NCI-H2227 (cell line): ENCODE data around the gene IPO9.
A peak's percentile ranks its signal among the peaks of the same experiment; 100 is the strongest.
"Not testable (repeated sequence)": the region's sequence is repeated elsewhere in the genome, so short reads cannot be mapped to it uniquely, and the experiment has no call there.

ENCODE experiments used
- DNase-seq: peaks from one replicate; lab custom pipeline; 2025; ENCODE audit not compliant: unreplicated experiment; lab: John Stamatoyannopoulos, UW

The IPO9 gene

DNA sequence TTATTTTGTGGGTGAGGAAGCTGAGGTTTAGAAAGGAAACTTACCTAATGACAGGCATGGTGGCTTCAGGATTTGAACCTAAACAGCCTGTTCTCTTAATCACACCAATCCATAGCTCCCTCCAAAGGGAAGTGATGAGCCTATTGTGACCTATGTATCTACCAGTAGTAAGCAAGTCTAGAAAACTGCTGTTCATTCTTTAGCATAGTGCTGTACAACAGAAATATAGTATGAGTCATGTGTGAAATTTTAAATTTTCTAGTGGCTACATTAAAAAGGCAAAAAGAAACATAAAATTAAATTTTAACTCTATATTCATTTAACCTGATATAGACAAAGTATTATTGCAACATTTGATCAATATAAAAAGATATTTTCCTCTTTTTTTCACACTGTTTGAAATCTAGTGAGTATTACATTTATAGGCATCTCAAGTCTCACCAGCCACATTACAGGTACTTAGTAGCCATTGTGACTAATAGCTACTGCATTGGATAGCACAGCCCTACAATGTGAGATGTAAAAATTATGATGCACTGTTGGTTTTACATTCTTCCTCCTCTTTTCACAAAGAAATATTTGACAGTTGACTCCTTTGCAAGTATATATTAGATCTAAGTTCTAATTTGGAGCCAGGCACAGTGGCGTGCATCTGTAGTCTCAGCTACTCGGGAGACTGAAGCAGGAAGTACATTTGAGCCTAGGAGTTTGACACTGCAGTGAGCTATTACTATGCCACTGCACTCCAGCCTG, 16.6 kb downstream of the IPO9 start:
- no peak for DNase-seq

DNA sequence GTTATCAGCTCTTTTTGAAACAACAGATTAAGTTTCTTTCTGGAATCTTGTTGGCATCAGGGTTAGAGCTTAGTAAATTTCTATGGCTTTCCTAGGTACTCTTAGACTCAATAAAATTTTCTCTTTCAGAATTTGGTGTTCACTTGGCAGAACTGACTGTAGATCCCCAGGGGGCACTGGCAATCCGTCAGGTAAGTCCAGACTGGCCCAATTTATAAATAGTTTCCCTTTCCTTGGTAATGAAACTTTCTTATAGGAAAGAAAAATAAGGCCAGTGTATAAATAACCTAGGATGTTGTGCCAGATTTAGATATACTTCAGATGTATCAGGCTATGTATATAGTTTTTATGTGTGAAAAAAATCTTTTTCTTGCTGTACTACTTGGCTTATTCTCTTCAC, 18.2 kb downstream of the IPO9 start:
- DNase-seq = no peak

DNA sequence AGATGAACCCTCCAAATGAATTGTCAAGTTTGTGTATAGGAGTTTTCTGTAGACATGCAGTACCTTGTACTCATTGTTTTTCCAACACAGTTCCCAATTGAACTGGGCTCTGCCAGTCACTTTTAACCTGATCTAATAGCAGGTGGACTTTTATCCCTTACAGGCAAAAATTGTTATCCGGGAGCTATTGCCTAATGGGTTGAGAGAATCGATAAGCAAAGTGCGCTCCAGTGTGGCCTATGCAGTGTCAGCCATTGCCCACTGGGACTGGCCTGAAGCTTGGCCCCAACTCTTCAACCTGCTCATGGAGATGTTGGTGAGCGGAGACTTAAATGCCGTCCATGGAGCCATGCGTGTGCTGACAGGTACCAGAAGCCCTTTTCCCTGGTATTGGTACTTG, 19.3 kb downstream of the IPO9 start:
- no peak for DNase-seq

DNA sequence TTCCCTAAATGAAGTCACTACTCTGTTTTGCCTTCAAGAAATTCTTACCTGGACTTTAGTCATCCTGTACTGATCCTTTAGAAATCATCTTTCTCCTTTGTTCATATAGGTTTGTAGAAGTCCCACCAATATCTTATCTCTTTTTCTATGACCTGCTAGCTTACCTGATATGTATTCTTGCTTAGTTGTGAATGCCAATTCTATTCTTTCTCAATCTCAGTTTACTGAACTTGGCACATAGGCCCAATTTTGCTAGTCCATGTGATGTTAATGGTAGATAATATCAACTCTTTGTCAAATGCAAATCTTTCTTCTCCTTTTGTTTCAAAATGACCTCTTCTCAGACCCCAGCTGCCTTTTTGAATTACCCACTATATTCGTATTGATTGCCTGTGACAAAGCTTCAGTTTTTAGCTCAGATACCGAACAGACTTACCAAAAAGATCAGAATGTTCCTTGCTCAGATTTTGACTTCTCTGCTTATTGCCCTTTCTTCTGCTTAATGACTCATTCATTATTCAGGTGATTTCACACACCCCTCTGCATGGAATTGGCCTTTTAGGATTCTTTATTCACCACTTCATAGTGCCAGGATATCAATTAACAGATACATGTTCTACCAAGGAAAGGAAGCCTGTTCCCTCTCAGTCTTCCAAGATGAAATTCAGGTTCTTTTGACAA, 20.6 kb downstream of the IPO9 start:
- no peak for DNase-seq

DNA sequence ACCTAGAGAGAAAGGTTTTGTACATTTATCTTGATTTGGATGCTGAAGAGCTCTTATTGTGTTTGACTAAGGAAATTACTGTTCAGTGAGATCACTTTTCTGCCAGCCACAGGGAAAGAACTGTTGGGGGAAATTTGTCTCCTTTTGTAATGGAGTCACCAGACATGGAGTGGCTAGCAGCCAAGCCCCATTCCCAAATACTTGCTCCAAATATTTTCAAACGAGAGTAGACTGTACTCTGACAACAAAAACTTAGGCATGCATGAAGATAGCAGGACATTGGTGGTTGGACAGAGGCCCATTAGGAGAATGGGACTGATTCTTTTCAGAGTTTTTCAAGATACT, 21.1 kb downstream of the IPO9 start:
- no peak for DNase-seq

DNA sequence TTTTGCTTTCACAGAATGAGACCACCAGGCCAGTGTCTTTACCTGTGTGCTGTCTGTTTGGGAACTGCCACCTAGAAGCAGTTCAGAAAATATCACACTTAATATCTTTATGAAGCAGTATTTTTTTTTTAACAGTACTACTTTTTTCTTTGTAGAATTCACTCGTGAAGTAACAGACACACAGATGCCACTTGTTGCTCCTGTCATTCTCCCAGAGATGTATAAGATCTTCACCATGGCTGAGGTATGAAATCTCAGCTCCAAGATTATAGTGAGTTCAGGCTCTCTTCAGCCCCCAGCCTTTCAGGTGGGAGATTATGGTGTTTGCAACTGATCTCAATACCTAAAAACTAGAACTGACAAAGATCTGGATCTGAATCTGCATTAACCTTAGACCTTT, 23.0 kb downstream of the IPO9 start:
- DNase-seq = no peak

DNA sequence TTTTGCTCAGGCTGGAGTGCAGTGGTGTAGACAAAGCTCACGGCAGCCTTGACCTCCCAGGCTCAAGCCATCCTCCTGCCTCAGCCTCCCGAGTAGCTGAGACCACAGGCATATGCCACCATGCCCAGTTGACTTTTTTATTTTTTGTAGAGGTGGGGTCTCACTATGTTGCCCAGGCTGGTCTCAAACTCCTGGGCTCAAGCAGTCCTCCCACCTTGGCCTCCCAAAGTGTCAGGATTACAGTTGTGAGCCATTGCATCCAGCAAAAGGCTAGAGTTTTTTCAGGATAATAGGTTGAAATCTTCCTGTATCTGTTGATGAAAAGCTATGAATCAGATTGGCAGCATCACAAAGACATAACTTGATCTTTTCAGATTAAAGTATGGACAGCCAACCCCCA, 27.8 kb downstream of the IPO9 start:
- not testable (repeated sequence) for DNase-seq

DNA sequence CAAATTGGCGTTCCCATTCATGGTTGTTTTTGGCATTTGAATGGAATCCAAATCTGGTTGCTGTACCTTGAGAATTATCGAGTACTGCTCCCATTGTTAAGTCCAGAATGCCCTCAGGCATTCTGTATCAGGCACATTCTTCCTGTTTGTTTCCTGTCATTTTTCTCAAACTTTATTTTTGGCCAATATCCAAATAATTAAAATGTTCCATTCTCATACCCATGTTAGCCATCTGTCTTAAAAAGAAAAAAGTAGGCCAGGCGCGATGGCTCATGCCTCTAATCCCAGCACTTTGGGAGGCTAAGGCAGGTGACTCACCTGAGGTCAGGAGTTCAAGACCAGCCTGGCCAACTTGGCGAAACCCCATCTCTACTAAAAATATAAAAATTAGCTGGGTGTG, 30.5 kb downstream of the IPO9 start:
- DNase-seq = no peak

DNA sequence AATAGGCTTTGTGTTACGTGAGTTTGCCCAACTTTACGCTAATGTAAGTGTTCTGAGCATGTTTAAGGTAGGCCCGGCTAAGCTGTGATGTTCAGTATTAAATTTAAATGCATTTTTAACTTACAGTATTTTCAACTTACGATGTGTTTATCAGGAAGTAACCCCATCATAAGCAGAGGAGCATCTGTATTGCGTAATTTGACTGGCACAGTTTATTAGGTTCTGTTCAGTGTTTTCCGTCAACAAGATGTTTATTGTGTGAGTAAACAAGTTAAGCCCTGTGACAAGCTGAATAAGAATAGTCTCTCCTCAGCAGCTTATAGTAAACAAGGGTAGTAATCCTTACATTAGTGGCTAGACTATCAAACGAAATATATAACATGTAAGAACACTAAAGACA, 32.5 kb downstream of the IPO9 start:
- DNase-seq = no peak

DNA sequence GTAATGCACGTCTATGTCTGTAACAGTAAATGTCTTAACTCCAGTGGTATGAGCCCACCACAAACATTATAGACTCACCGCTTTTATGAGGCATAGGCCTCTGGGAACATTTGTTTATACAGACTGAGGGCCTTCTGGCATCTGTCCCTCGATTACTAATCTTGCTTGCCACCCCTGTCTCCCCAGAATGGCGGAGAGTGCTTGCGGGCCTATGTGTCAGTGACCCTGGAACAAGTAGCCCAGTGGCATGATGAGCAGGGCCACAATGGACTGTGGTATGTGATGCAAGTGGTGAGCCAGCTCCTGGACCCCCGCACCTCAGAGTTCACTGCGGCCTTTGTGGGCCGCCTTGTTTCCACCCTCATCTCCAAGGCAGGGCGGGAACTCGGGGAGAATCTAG, 41.4 kb downstream of the IPO9 start:
- DNase-seq = no peak

DNA sequence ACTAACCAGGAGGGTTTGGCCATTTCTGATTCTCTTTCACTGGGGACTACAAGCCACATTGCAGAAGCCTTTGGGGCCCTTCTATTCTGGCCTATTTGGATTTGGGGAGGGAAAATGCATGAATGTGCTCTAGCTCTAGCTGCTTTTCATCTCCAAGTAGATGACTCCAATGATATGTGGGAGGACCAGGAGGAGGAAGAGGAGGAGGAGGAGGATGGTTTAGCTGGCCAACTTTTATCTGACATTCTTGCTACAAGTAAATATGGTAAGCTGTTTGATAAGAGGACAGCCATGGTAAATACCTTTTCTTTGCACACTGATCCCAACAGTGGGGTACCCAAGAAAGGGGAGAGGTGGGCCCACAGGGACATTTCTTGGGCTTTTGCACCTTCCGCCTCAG, 45.7 kb downstream of the IPO9 start:
- DNase-seq = no peak

DNA sequence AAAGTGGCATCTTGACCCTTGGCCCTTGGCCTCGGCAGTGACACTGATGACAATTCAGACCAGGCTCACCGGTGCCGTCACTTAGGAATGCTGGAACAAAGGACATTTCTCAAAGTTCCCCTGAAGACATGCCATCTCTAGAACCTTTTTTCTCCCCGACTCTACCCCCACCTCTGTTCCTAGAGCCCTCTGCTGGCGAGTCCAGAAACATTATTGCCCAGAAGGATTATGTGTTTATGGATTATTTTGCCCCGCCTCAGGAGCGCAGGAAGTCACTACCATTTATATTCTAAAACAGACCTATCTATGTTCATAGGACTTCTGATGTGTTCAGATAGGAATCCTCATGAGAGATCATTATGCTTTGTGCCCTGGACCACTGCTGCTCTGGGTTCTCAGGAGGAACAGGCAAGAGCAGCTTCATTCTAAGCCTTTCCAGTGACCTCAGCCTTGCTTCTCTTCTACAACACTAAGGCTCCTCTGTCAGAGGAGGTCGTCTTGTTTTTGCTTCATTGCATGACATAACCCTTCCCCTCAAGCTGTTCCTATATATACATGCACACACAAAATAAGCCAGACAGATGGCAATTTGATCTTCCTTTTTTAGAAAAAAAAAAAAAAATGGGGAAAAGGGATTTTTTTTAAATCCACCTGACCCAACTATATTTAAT, 47.3 kb downstream of the IPO9 start:
- peak; percentile 12 for DNase-seq

DNA sequence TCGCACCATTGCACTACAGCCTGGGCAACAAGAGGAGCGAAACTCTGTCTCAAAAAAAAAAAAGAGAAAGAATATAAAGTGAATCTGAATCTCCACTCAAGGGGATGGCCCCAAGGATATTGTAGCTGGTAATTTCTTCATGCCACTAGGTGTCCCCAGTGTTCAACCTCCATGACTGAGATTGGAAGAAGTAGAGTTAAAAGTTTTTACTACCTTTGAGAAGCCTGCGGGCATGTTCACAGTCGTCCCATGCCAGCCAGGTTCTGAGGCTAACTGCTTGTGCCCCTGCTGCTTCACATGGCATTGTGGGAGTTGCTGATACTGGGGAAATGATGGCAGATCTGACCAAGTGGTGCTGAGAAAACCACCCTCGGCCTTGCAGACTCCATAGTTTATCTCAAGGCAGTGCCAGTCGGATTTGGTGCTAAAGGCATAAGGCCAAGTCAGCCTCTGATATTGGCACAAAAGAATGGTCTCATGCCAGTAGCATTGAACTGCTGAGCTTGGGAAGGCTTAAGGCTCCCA, 49.0 kb downstream of the IPO9 start:
- peak; percentile 41 for DNase-seq

DNA sequence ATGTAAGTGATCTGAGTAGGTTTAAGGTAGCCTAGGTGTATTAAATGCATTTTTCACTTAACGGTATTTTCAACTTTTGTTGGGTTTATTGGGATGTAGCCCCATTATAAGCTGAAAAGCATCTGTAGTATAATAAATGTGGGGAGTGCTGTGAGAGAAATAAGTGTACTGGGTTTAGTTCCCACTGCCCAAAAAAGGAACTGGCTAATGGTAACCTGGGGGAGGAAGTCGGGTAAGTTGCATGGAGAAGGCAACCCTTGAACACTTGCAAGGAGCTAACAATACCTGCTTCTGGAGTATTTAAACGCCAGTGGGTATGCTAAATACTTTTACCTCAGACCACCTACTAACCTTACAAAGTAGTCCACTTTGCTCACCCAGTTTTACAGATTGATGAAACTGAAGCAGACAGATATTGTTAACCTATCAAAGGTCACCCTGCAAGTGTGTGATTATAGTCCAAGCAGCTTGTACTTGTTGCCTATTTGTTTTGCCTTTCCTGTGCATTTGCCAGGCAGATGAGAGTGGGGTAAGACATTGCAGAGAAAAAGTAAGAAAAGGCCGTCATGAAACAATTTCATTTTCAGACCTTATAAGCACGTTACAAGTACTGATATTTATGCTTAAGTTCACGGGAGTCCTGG, 52.1 kb downstream of the IPO9 start:
- DNase-seq = no peak

DNA sequence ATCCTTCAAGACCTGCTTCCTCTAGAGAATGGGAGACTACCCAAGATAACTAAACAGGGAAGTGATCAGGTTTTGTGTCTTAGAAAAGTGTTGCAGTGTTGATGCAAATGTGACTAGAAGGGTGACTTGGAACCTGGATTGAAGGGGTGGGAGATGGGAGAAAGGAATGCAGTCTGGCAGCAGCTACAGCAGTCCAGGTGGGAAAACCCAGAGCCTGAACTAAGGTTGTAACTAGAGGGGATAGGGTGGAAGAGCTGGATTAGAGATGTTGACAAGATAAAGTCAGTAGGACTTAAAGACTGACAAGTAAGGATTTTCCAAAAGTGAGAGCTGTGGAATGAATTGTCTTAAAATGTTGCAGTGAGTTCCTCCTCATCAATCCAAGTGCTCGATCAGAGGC, 52.7 kb downstream of the IPO9 start:
- DNase-seq = no peak

DNA sequence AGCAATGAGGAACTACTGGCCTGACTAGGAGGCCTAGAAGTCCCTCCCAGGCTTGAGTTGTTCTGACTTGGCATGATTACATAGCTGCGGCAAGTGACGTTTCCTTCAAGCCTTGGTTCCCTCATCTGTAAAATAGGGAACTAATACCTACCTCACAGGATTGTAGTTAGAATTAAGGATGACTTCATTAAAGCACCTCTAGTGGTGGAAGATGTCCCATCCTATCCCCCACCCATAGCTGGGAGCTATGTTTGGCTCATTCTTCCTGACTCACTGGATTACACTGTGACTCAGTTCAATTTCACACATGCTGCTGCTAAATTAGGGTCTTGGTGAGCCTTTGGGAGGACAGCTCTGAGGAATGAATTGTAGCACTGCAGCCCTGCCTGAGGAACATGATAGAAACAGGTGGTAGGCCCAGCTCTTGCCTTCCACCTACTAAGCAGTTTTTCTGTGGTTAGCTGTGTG, 53.7 kb downstream of the IPO9 start:
- DNase-seq = no peak

DNA sequence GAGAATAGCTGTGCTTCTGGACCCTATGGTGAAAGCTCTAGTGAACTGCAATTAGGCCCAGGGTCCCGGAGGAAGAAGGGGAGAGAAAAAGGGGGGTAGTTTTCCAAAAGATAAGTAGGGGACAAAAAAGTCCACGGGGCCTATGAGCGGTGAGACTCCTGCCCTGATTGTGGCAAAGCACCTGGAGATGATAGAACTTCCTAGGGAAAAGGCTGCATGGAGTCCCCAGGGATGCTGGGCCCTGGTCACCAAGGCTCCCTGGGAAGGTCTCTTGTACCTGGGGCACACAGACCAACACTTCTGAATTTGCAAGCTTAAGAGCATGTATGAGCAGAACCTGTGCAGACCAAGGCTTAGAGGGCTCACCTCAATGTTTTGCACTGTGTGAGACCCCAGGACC, 54.3 kb downstream of the IPO9 start:
- no peak for DNase-seq

DNA sequence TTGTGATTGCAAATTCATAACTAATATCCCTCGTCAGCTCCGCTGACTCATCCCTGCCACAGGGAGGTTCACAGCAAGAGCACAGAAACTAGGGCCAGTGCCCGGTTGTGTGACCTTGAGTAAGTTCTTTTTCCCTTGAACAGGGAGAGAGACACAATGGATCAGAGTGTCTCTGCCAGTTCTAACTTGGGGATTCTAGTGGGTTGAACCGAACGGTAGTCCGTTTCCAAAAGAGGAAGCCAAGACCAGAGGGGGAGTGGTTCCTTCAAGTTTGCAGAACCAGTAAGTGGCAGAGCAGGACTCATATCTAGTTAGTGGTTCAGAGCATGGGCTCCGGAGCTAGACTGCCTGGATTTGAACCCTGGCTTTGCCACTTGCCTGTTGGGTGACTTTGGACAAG, 54.8 kb downstream of the IPO9 start:
- DNase-seq = no peak

DNA sequence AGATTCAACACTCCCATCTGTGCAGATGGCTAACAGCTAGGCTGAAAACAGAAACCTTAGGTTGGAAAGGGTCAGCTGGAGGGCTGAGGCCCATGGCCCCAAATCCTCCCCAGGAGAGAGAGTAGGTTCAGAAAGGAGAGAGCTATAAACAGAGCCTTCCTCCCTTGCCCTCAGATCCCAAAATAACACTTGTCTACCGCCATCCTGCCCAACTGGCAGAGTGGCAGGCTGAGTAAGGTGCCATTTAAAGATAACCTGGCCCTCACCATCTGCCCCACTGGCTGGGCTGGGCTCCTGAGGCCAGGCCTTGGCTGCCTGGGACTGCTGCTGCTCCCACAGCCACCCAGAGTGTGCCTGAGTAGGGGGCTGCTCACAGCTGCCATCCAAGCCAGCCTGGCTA, 55.5 kb downstream of the IPO9 start:
- DNase-seq = no peak

DNA sequence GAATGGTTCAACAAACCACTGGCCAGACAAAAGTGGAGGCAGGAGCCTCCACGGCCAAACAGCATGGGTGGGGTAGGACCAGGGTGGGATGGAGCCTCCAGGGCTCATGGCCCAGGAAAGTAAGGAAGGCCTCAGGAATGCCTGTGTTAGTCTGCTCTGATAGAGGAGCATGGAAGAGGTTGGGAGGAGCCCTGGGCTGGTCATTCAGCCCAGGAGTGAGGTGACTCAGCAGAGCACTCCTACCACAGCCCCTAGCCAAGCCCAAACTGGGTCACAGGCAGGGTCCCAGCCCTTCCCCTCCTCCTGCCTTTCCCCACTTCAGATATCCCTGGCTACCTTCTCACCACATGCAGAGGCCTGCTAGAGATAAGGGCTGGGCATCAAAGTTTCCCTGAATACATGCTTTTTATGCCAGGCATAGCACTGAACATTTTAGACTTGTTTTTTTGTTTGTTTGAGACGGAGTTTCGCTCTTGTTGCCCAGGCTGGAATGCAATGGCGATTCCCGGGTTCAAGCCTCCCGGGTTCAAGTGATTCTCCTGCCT, 56.6 kb downstream of the IPO9 start:
- DNase-seq = no peak

DNA sequence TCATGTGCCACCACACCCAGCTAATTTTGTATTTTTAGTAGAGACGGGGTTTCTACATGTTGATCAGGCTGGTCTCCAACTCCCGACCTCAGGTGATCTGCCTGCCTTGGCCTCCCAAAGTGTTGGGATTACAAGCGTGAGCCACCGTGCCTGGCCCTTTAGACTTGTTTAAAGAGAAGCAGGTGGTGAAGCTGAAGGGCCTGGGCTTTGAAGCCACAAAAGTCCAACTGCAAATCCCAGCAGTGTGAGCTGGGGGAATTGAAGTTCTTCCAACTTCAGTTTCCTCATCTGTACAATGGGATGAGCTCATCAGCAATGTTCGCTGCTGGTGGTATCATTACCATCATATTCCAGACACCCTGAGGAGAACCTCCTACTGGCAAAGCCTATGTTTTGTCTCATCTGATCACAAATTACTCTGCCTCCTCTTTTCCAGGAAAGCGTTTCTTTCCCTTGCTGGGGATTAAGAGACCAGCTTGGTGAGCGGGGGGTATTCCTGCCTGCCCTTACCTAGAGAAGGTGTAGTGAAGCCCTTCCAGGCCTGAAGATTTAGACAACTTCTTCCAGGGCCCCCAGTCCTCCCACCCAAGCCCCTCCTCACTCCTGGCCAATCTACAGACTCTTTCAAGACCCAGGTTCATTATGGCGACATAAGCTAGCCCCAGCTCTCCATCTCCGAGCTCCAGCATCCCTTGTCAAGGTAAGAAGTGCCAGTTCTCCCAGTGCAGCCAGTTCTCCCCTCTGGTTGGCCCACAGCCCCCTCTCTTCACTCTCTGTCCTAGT, 57.3 kb downstream of the IPO9 start:
- no peak for DNase-seq
